Endothelial cell (in vitro differentiated cells): ENCODE data around the gene PHF1. TPM values are rescaled to one million over a fixed set of nuclear protein-coding genes. Genes with fewer than 3 reads are reported as not detected.
A peak's percentile ranks its signal among the peaks of the same experiment; 100 is the strongest.

Source experiments
- DNase-seq: peaks from one replicate; pipeline ENCODE4 v3.0.0; 2021; ENCODE audit warnings: low spot score
- H3K27ac Mint-ChIP-seq: one replicate; pipeline ENCODE4 v1.8.0; 2021; ENCODE audit warnings: mixed read lengths, inconsistent platforms; ENCODE audit not compliant: unreplicated experiment
- H3K27me3 Mint-ChIP-seq: one replicate; pipeline ENCODE4 v1.8.0; 2021; ENCODE audit warnings: mild to moderate bottlenecking, moderate library complexity, mixed read lengths, inconsistent platforms; ENCODE audit not compliant: unreplicated experiment
- H3K36me3 Mint-ChIP-seq: one replicate; pipeline ENCODE4 v1.8.0; 2021; ENCODE audit warnings: mild to moderate bottlenecking, low read depth, mixed read lengths, inconsistent platforms; ENCODE audit not compliant: unreplicated experiment
- H3K4me1 Mint-ChIP-seq: one replicate; pipeline ENCODE4 v1.8.0; 2021; ENCODE audit warnings: mild to moderate bottlenecking, mixed read lengths, inconsistent platforms; ENCODE audit not compliant: unreplicated experiment
- H3K4me3 Mint-ChIP-seq: one replicate; pipeline ENCODE4 v1.8.0; 2021; ENCODE audit warnings: mild to moderate bottlenecking, mixed read lengths, inconsistent platforms; ENCODE audit not compliant: unreplicated experiment
- H3K9me3 Mint-ChIP-seq: one replicate; pipeline ENCODE4 v1.8.0; 2021; ENCODE audit warnings: mixed read lengths, inconsistent platforms; ENCODE audit not compliant: unreplicated experiment
- CTCF ChIP-seq: fragments of 200-600 bp; sonication (generic); IDR thresholded peaks from one replicate; pipeline ENCODE4 v1.5.0; 2021; ENCODE audit warnings: antibody characterized with exemption; ENCODE audit not compliant: unreplicated experiment
- total RNA-seq: library from RNA; stranded (reverse); fragmentation: NEBNext Ultra II Directional; extraction: Animal tissue kit (Norgen Biotek cat#: 25700); gene quantifications from one replicate; pipeline ENCODE4 v1.2.1, GENCODE V29; 2021; ENCODE audit not compliant: unreplicated experiment

The PHF1 gene
- total RNA-seq, 1 donor from 2014 or later: 60.0 TPM

- H3K4me1 Mint-ChIP-seq: peaks cover 35% of the 10 kb centered on the region
- H3K4me3 Mint-ChIP-seq: peak overlapping the region; percentile 91
- H3K9me3 Mint-ChIP-seq: no peaks in the 10 kb centered on the region
- H3K27ac Mint-ChIP-seq: peak overlapping the region; percentile 61
- DNase-seq: no peak
- H3K36me3 Mint-ChIP-seq: peaks cover 27% of the 10 kb centered on the region
- no peak for TF ChIP-seq CTCF
- H3K27me3 Mint-ChIP-seq: peaks cover 11% of the 10 kb centered on the region
These were observed 42.7 kb downstream of the PHF1 start for GRCh38 chr6:33453393-33454008.

- peaks cover 10% of the 10 kb centered on the region for H3K27me3 Mint-ChIP-seq
- peaks cover 32% of the 10 kb centered on the region for H3K4me1 Mint-ChIP-seq
- H3K9me3 Mint-ChIP-seq: no peaks in the 10 kb centered on the region
- H3K27ac Mint-ChIP-seq: peak within 1 kb of the TSS; percentile 84
- H3K4me3 Mint-ChIP-seq: peak within 1 kb of the TSS; percentile 91
- H3K36me3 Mint-ChIP-seq: peaks cover 20% of the 10 kb centered on the region
- TF ChIP-seq CTCF: no peak
- peak; percentile 94 for DNase-seq
These were observed 43.5 kb downstream of the PHF1 start, which contains the start of gene ZBTB9 for GRCh38 chr6:33454009-33454946. TSS of gene ZBTB9 (plus strand) at chr6:33454576. CDS start at chr6:33455101, 525 bp downstream.

- peaks cover 16% of the 10 kb centered on the region for H3K36me3 Mint-ChIP-seq
- H3K4me1 Mint-ChIP-seq: peaks cover 28% of the 10 kb centered on the region
- H3K4me3 Mint-ChIP-seq: peak overlapping the region; percentile 91
- peaks cover 10% of the 10 kb centered on the region for H3K27me3 Mint-ChIP-seq
- no peak for TF ChIP-seq CTCF
- H3K27ac Mint-ChIP-seq: peak overlapping the region; percentile 84
- DNase-seq: no peak
- no peaks in the 10 kb centered on the region for H3K9me3 Mint-ChIP-seq
These were observed 44.2 kb downstream of the PHF1 start for GRCh38 chr6:33455051-33455450.

- TF ChIP-seq CTCF: no peak
- Mint-ChIP-seq H3K4me1 (peaks cover 21% of the 10 kb centered on the region), H3K9me3 (no peaks in the 10 kb centered on the region), H3K27me3 (peaks cover 10% of the 10 kb centered on the region), H3K27ac (no peak overlapping the region), H3K36me3 (peaks cover 7% of the 10 kb centered on the region), H3K4me3 (peak overlapping the region; percentile 91)
- DNase-seq: no peak
These were observed 45.3 kb downstream of the PHF1 start for GRCh38 chr6:33456156-33456555.
